Stomach (tissue), 4 donors: ENCODE results near the gene LCTL.

ENCODE experiments used
- CTCF ChIP-seq, 7 experiments: fragments of 450-650 bp in 4 of 7; fragments of 200-600 bp in 3 of 7; sonication (generic) in 3 of 7; IDR thresholded peaks; one replicate each; pipeline ENCODE4 v1.5.1; 2016 to 2019; ENCODE audit warnings: antibody characterized with exemption in 7 of 7, control low read depth in 2 of 7, mild to moderate bottlenecking in 1 of 7
- EP300 ChIP-seq: sonication (generic); formaldehyde crosslinking; IDR thresholded peaks from one replicate; pipeline ENCODE4 v1.6.1; 2017; ENCODE audit warnings: antibody characterized with exemption
- POLR2AphosphoS5 ChIP-seq, 3 donors: sonication (generic); formaldehyde crosslinking; IDR thresholded peaks; one replicate each; pipeline ENCODE4 v1.6.1; 2016; ENCODE audit warnings: antibody characterized with exemption in 3 of 3

- TF ChIP-seq CTCF (IDR thresholded peaks at IDR 0.05) (no peak), EP300 (no peak), POLR2AphosphoS5 (IDR thresholded peaks at IDR 0.05) (no peak)
These were observed 7.5 kb upstream of the LCTL start for GRCh38 chr15:66573348-66573718.
